GM23338 (cell line): ENCODE measurements around the gene TTC16. TPM values are rescaled to one million over a fixed set of nuclear protein-coding genes. Genes with fewer than 3 reads are reported as not detected.
A peak's percentile ranks its signal among the peaks of the same experiment; 100 is the strongest.

Experiments
- ATAC-seq: fragments of 200-7000 bp; cut with Tn5 transposase; 3 replicates; pipeline ENCODE4 v1.9.1; 2020
- DNase-seq: peaks from one replicate; pipeline ENCODE4 v3.0.0-alpha.2; 2015; ENCODE audit warnings: low spot score
- H2AFZ ChIP-seq: fragments of 200-600 bp; sonication (generic); 2 replicates; pipeline ENCODE4 v1.8.0; 2016; ENCODE audit warnings: antibody characterized with exemption, mild to moderate bottlenecking, moderate library complexity
- H3F3A ChIP-seq: fragments of 200-600 bp; sonication (generic); replicated peaks from 2 replicates; pipeline ENCODE4 v1.8.0; 2017; ENCODE audit warnings: antibody characterized with exemption, mixed run types, low read depth
- H3K27ac ChIP-seq: fragments of 200-600 bp; sonication (generic); 2 replicates; pipeline ENCODE4 v1.6.1; 2016; ENCODE audit warnings: low read depth
- H3K27me3 ChIP-seq: fragments of 200-600 bp; sonication (generic); 2 replicates; pipeline ENCODE4 v1.8.0; 2016; ENCODE audit warnings: mild to moderate bottlenecking, mixed run types, moderate library complexity; ENCODE audit not compliant: insufficient read depth
- H3K36me3 ChIP-seq: fragments of 200-600 bp; sonication (generic); 2 replicates; pipeline ENCODE4 v1.8.0; 2016; ENCODE audit warnings: mild to moderate bottlenecking; ENCODE audit not compliant: insufficient read depth
- H3K4me1 ChIP-seq: fragments of 200-600 bp; sonication (generic); 2 replicates; pipeline ENCODE4 v1.8.0; 2016; ENCODE audit warnings: mild to moderate bottlenecking, moderate library complexity; ENCODE audit not compliant: insufficient read depth
- H3K4me2 ChIP-seq: fragments of 200-600 bp; sonication (generic); 2 replicates; pipeline ENCODE4 v1.7.1; 2017; ENCODE audit warnings: mixed run types
- H3K4me3 ChIP-seq: fragments of 200-600 bp; sonication (generic); 2 replicates; pipeline ENCODE4 v1.6.1; 2016; ENCODE audit warnings: mixed run types
- H3K79me2 ChIP-seq: fragments of 200-600 bp; sonication (generic); replicated peaks from 2 replicates; pipeline ENCODE4 v1.8.0; 2017; ENCODE audit warnings: mild to moderate bottlenecking; ENCODE audit not compliant: insufficient read depth
- H3K9me2 ChIP-seq: fragments of 200-600 bp; sonication (generic); 2 replicates; pipeline ENCODE4 v1.8.0; 2017; ENCODE audit not compliant: insufficient read depth
- H4K20me1 ChIP-seq: fragments of 200-600 bp; sonication (generic); replicated peaks from 2 replicates; pipeline ENCODE4 v1.8.0; 2017; ENCODE audit warnings: mild to moderate bottlenecking; ENCODE audit not compliant: insufficient read depth
- H3K27ac Mint-ChIP-seq: 2 replicates; pipeline ENCODE4 v1.8.0; 2020; ENCODE audit warnings: inconsistent platforms, mild to moderate bottlenecking, moderate library complexity, mixed read lengths
- H3K27me3 Mint-ChIP-seq: 3 replicates; pipeline ENCODE4 v1.8.0; 2022; ENCODE audit warnings: low read depth, mild to moderate bottlenecking, moderate library complexity, mixed read lengths, inconsistent platforms; ENCODE audit not compliant: insufficient read depth, poor library complexity
- H3K36me3 Mint-ChIP-seq: 3 replicates; pipeline ENCODE4 v1.8.0; 2021; ENCODE audit warnings: low read depth, mild to moderate bottlenecking, inconsistent platforms, moderate library complexity, mixed read lengths
- H3K4me1 Mint-ChIP-seq: 3 replicates; pipeline ENCODE4 v1.8.0; 2020; ENCODE audit warnings: mild to moderate bottlenecking, inconsistent platforms, mixed read lengths
- H3K4me3 Mint-ChIP-seq: 3 replicates; pipeline ENCODE4 v1.8.0; 2021; ENCODE audit warnings: moderate library complexity, mild to moderate bottlenecking, inconsistent platforms, mixed read lengths
- H3K9me3 Mint-ChIP-seq: 3 replicates; pipeline ENCODE4 v1.8.0; 2020; ENCODE audit warnings: moderate library complexity, mild to moderate bottlenecking, inconsistent platforms, mixed read lengths
- EZH2 ChIP-seq: fragments of 200-600 bp; sonication (generic); IDR thresholded peaks from one replicate; pipeline ENCODE4 v1.8.0; 2017; ENCODE audit warnings: antibody characterized with exemption, mild to moderate bottlenecking, low read depth; ENCODE audit not compliant: unreplicated experiment
- EZH2phosphoT487 ChIP-seq: fragments of 200-600 bp; sonication (generic); IDR thresholded peaks from one replicate; pipeline ENCODE4 v1.8.1; 2018; ENCODE audit warnings: antibody characterized with exemption; ENCODE audit not compliant: unreplicated experiment
- JUNB ChIP-seq: IDR thresholded peaks from one replicate; pipeline ENCODE4 v1.6.1; 2016; ENCODE audit warnings: antibody characterized with exemption; ENCODE audit not compliant: unreplicated experiment
- NANOG ChIP-seq: IDR thresholded peaks from 2 replicates; pipeline ENCODE4 v1.6.1; 2016; ENCODE audit warnings: antibody characterized with exemption, borderline replicate concordance
- ZNF114 ChIP-seq: fragments of 250-450 bp; sonication (Bioruptor Pico); IDR thresholded peaks from 2 replicates; pipeline ENCODE4 v1.5.0; 2020; ENCODE audit warnings: mild to moderate bottlenecking, moderate library complexity
- polyA plus RNA-seq: library from polyadenylated mRNA; unstranded; fragments of >200 nt; fragmentation: Nextera tagmentation; extraction: Ambion mirVana; gene quantifications from 2 replicates; pipeline ENCODE4 v1.2.1, GENCODE V29; 2016
- total RNA-seq: library from RNA; depleted of rRNA; stranded (reverse); fragments of >200 nt; shearing (Covaris generic); gene quantifications from 2 replicates; pipeline ENCODE4 v1.2.3, GENCODE V29; 2014
- TF ChIP-seq, protein P1 (sequence below): fragments of 250-450 bp; sonication (Bioruptor Pico); IDR thresholded peaks from 2 replicates; pipeline ENCODE4 v1.5.0; 2020; ENCODE audit warnings: mild to moderate bottlenecking, moderate library complexity
- TF ChIP-seq, protein P2 (sequence below): IDR thresholded peaks from 2 replicates; pipeline ENCODE4 v1.6.1; 2016; ENCODE audit warnings: antibody characterized with exemption
- TF ChIP-seq, protein P3 (sequence below), 2 experiments: fragments of 200-600 bp in 1 of 2; sonication (generic) in 1 of 2; conservative IDR thresholded peaks; 2 replicates each; pipeline versions ENCODE4 v1.5.1 to v1.6.1; 2016 to 2017; ENCODE audit warnings: antibody characterized with exemption in 2 of 2, low read depth in 2 of 2, mild to moderate bottlenecking in 2 of 2, moderate library complexity in 1 of 2
- TF ChIP-seq, protein P4 (sequence below): IDR thresholded peaks from one replicate; pipeline ENCODE4 v1.6.1; 2018; ENCODE audit warnings: antibody characterized with exemption; ENCODE audit not compliant: unreplicated experiment

TTC16 gene
- total and polyA plus RNA-seq, 2 experiments from 2014 or later, result not detected

DNA sequence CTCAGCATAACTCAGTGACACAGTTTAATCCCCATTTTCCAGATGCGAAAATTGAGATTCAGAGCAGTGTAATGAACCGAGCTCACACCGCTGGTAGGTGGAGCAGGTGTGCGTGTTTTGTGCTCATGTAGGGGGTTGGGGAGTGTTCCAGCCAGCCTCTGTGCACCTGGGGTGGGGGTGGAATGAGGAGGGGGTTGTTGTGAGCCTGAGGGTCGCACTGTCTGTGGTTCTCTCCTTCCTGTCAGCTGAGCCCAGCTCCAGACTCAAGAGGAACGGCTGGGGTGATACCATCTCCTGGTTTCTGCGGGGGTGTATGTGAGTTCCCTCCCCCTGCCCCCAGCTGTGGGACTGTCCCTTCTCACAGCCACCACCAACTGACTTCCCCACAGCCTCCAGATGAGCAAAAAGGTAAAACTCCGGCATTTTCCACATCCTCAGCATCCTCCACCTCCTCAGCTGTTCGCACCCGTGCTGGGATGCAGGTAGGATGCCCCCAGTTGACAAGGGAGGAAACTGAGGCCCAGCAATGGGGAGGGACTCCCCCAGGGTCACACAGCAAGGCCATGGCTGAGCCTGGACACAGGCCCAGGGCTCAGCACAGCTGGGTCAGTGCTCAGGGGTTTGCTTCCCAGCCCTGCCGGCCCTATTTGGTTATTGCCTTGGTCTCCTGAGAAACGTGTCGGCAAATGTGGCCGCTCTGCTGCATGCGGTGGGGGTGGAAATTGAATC is 60.5 kb downstream of the TTC16 start (continued):
- TF ChIP-seq, protein P1, sequence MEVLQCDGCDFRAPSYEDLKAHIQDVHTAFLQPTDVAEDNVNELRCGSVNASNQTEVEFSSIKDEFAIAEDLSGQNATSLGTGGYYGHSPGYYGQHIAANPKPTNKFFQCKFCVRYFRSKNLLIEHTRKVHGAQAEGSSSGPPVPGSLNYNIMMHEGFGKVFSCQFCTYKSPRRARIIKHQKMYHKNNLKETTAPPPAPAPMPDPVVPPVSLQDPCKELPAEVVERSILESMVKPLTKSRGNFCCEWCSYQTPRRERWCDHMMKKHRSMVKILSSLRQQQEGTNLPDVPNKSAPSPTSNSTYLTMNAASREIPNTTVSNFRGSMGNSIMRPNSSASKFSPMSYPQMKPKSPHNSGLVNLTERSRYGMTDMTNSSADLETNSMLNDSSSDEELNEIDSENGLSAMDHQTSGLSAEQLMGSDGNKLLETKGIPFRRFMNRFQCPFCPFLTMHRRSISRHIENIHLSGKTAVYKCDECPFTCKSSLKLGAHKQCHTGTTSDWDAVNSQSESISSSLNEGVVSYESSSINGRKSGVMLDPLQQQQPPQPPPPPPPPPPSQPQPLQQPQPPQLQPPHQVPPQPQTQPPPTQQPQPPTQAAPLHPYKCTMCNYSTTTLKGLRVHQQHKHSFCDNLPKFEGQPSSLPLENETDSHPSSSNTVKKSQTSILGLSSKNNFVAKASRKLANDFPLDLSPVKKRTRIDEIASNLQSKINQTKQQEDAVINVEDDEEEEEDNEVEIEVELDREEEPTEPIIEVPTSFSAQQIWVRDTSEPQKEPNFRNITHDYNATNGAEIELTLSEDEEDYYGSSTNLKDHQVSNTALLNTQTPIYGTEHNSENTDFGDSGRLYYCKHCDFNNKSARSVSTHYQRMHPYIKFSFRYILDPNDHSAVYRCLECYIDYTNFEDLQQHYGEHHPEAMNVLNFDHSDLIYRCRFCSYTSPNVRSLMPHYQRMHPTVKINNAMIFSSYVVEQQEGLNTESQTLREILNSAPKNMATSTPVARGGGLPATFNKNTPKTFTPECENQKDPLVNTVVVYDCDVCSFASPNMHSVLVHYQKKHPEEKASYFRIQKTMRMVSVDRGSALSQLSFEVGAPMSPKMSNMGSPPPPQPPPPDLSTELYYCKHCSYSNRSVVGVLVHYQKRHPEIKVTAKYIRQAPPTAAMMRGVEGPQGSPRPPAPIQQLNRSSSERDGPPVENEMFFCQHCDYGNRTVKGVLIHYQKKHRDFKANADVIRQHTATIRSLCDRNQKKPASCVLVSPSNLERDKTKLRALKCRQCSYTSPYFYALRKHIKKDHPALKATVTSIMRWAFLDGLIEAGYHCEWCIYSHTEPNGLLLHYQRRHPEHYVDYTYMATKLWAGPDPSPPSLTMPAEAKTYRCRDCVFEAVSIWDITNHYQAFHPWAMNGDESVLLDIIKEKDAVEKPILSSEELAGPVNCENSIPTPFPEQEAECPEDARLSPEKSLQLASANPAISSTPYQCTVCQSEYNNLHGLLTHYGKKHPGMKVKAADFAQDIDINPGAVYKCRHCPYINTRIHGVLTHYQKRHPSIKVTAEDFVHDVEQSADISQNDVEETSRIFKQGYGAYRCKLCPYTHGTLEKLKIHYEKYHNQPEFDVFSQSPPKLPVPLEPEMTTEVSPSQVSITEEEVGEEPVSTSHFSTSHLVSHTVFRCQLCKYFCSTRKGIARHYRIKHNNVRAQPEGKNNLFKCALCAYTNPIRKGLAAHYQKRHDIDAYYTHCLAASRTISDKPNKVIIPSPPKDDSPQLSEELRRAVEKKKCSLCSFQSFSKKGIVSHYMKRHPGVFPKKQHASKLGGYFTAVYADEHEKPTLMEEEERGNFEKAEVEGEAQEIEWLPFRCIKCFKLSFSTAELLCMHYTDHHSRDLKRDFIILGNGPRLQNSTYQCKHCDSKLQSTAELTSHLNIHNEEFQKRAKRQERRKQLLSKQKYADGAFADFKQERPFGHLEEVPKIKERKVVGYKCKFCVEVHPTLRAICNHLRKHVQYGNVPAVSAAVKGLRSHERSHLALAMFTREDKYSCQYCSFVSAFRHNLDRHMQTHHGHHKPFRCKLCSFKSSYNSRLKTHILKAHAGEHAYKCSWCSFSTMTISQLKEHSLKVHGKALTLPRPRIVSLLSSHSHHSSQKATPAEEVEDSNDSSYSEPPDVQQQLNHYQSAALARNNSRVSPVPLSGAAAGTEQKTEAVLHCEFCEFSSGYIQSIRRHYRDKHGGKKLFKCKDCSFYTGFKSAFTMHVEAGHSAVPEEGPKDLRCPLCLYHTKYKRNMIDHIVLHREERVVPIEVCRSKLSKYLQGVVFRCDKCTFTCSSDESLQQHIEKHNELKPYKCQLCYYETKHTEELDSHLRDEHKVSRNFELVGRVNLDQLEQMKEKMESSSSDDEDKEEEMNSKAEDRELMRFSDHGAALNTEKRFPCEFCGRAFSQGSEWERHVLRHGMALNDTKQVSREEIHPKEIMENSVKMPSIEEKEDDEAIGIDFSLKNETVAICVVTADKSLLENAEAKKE (CRISPR knock-in tag), result no peak
- no peak for TF ChIP-seq ZNF114
- no peak for TF ChIP-seq JUNB
- TF ChIP-seq, protein P2, sequence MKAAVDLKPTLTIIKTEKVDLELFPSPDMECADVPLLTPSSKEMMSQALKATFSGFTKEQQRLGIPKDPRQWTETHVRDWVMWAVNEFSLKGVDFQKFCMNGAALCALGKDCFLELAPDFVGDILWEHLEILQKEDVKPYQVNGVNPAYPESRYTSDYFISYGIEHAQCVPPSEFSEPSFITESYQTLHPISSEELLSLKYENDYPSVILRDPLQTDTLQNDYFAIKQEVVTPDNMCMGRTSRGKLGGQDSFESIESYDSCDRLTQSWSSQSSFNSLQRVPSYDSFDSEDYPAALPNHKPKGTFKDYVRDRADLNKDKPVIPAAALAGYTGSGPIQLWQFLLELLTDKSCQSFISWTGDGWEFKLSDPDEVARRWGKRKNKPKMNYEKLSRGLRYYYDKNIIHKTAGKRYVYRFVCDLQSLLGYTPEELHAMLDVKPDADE, result no peak
- no peak for TF ChIP-seq NANOG

DNA sequence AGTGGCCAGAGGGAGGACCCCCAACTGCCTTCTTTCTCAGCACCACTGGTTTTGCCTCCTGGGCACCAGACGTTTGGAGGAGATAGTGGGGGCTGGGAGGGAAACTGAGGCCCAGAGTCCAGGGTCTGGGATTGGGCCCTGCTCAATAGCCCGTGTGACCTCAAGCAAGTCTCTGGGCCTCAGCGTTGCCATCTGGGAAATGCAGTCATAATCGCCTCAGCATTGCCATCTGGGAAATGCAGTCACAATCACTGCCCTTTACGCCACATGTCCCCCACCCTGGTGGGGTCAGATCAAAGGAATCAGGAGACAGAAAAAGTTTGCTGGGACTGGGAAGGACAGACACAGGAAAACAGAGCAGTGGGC is 61.0 kb downstream of the TTC16 start:
- Mint-ChIP-seq H3K4me1 (peaks cover 20% of the 10 kb centered on the region), H3K9me3 (peaks cover 2% of the 10 kb centered on the region; the same call in 1 of the 3 replicates), H3K36me3 (no peaks in the 10 kb centered on the region; the same call in 2 of the 3 replicates), H3K27ac (no peak overlapping the region), H3K27me3 (peaks cover 11% of the 10 kb centered on the region), H3K4me3 (no peak overlapping the region)
- Histone ChIP-seq H3K4me3 (no peak overlapping the region), H3K27ac (no peak overlapping the region), H2AFZ (peak overlapping the region; percentile 80), H3K27me3 (no peaks in the 10 kb centered on the region), H3K4me2 (no peak overlapping the region), H3K36me3 (no peaks in the 10 kb centered on the region), H4K20me1 (no peaks in the 10 kb centered on the region), H3K9me2 (no peaks in the 10 kb centered on the region), H3K4me1 (peaks cover 5% of the 10 kb centered on the region; the same call in 1 of the 2 replicates), H3F3A (peaks cover 8% of the 10 kb centered on the region; the same call in 1 of the 2 replicates), H3K79me2 (no peaks in the 10 kb centered on the region)
- no peak for DNase-seq
- ATAC-seq, result no peak
- no peak for TF ChIP-seq EZH2
- no peak for TF ChIP-seq EZH2phosphoT487
- TF ChIP-seq, protein P3, sequence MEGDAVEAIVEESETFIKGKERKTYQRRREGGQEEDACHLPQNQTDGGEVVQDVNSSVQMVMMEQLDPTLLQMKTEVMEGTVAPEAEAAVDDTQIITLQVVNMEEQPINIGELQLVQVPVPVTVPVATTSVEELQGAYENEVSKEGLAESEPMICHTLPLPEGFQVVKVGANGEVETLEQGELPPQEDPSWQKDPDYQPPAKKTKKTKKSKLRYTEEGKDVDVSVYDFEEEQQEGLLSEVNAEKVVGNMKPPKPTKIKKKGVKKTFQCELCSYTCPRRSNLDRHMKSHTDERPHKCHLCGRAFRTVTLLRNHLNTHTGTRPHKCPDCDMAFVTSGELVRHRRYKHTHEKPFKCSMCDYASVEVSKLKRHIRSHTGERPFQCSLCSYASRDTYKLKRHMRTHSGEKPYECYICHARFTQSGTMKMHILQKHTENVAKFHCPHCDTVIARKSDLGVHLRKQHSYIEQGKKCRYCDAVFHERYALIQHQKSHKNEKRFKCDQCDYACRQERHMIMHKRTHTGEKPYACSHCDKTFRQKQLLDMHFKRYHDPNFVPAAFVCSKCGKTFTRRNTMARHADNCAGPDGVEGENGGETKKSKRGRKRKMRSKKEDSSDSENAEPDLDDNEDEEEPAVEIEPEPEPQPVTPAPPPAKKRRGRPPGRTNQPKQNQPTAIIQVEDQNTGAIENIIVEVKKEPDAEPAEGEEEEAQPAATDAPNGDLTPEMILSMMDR (conservative IDR thresholded peaks at IDR 0.05; ENCODE audit: low read depth in 2 of 2), result no peak
- TF ChIP-seq, protein P4, sequence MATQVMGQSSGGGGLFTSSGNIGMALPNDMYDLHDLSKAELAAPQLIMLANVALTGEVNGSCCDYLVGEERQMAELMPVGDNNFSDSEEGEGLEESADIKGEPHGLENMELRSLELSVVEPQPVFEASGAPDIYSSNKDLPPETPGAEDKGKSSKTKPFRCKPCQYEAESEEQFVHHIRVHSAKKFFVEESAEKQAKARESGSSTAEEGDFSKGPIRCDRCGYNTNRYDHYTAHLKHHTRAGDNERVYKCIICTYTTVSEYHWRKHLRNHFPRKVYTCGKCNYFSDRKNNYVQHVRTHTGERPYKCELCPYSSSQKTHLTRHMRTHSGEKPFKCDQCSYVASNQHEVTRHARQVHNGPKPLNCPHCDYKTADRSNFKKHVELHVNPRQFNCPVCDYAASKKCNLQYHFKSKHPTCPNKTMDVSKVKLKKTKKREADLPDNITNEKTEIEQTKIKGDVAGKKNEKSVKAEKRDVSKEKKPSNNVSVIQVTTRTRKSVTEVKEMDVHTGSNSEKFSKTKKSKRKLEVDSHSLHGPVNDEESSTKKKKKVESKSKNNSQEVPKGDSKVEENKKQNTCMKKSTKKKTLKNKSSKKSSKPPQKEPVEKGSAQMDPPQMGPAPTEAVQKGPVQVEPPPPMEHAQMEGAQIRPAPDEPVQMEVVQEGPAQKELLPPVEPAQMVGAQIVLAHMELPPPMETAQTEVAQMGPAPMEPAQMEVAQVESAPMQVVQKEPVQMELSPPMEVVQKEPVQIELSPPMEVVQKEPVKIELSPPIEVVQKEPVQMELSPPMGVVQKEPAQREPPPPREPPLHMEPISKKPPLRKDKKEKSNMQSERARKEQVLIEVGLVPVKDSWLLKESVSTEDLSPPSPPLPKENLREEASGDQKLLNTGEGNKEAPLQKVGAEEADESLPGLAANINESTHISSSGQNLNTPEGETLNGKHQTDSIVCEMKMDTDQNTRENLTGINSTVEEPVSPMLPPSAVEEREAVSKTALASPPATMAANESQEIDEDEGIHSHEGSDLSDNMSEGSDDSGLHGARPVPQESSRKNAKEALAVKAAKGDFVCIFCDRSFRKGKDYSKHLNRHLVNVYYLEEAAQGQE, result no peak
- no peak for TF ChIP-seq NANOG
